HG02981 (cell line): ENCODE data around the gene ENPP7.

Experiments used
- ATAC-seq: cut with Tn5 transposase; IDR thresholded peaks from one replicate; pipeline ENCODE4 v1.9.1; 2021; ENCODE audit warnings: mild to moderate bottlenecking, moderate library complexity; ENCODE audit not compliant: unreplicated experiment

ENPP7 gene

DNA sequence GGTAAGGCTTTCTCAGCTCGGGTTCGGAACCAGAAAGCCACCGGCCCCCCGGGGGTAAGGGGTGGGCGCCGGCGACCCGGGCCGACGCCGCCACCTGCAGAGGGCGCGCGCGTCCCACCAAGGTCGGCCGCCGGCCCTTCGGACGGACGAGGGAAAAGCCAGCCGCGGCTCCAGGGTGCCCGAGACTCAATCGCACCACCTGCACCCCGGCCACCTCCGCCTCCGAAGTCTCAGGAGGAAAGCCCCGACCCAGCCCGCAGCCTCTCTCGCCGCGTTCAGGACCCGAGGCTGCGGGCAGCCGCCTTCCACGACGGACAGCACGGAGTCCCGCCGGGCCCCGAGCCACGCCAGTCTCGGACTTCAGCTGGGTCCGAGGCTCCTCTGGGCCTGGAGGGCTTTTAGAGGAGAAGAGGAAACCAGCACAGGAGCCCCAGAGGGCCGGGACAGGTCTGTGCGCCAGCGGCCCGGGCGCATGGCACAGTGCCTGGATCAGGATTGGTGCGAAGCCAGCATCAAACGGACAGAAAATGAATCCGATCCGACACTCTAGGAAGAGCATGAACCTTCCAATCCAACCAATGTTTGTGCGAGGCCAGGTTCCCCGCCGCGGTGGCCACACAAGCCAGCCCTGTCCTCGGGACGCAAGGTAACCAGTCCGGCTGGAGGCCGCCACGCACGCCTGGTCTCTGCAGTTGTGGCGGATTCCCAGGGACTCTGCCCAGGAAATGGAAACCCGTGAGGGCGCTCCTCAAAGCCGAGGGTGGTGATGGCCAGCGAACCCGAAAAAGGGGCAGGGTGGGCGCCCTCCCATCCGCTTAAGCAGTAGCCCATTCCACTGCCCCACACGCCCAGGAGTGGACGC lies 59.4 kb downstream of the ENPP7 start:
- no peak for ATAC-seq

DNA sequence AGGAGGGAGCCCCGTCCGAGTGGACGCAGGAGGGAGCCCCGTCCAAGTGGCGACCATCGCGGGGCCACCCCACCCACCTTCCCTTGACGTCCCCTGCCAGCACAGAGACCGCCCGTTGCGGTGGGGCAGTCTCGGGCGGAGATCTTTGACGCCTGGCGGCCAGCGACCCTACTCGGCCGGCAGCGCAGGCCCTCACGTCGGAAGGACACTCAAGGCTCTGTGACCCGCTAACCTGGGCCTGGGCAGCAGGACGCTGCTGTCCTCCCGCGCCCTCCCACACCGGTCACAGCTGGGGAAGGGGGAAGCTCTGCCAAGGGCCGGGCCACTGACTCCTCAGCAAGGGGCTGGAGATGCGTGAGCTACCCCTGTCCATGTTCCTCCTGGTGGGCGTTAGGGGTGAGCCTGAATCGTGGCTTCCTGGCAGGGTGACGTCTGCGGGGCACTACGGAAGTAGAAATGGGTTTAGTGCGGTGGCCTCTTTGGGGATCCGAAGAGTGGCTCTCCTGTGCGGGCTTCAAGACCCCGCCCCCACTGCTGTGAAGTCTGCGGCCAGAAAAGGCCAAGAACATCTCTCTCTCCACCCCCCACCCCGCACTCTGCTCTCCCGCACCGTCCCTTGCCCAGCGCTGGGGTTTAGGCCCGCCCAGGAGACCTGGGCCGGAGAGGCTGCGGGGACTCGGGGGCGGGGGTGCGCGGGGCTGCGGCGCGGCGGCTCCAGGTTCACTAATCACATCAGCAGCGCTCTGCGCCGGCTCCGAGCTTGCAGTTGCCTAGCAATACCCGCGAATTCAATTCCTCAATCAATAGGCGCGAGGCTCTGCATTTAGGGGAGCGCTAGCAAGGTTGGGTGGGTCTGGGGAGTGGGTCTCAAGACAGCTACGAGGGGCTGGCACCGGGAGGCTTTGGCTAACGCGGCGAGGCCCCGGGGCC lies 60.3 kb downstream of the ENPP7 start:
- ATAC-seq: no peak

DNA sequence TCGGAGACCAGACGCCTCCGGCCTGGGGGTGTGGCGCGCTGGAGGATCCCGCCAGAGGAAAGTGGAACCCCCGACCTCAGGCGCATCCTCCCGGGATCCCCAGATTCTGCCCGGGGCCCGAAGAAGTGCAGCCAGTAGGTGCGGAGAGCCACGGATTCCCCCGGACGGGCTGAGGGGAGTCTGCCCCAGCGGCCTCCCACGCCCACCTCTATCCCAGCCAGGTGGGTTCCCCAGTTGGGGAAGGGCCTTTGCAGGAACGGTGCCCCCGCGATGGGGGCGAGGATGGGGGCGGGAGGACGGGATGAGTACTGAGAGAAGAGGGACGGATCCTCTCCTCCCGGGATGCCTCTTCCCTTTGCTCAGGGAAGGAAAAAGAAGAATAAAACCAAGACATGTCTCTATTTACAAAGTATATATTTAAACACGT lies 61.0 kb downstream of the ENPP7 start:
- no peak for ATAC-seq
